Measurements from ENCODE around the gene CTSZ. TPM values are rescaled to one million over a fixed set of nuclear protein-coding genes. Genes with fewer than 3 reads are reported as not detected.

CTSZ gene
- total RNA-seq, 4 donors from 2014 or later = 25.2 to 58.7 (median 51.9) TPM

DNA sequence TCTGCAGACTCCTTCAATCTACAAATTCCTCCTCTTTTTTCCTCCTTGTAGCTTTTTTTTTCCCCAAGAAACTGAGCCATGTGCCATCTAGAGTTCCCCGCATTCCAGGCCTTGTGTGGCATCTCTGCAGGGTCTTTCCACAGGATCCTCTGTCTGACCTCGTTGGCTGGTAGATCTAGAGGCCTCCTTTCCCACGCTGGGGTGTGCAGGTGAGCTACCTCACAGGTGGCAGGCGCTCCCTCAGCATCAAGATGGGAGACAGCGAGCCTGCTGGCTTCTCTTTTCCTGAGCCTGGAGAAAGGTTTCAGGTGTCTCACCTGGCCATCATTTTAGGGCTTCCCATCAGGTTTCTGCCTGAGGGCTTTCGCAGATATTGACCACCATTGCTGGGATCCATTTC lies 35.6 kb downstream of the CTSZ start:
- TF ChIP-seq POLR2A (IDR thresholded peaks at IDR 0.05) = no peak
- TF ChIP-seq, protein P1, sequence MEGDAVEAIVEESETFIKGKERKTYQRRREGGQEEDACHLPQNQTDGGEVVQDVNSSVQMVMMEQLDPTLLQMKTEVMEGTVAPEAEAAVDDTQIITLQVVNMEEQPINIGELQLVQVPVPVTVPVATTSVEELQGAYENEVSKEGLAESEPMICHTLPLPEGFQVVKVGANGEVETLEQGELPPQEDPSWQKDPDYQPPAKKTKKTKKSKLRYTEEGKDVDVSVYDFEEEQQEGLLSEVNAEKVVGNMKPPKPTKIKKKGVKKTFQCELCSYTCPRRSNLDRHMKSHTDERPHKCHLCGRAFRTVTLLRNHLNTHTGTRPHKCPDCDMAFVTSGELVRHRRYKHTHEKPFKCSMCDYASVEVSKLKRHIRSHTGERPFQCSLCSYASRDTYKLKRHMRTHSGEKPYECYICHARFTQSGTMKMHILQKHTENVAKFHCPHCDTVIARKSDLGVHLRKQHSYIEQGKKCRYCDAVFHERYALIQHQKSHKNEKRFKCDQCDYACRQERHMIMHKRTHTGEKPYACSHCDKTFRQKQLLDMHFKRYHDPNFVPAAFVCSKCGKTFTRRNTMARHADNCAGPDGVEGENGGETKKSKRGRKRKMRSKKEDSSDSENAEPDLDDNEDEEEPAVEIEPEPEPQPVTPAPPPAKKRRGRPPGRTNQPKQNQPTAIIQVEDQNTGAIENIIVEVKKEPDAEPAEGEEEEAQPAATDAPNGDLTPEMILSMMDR (IDR thresholded peaks at IDR 0.05 in 4 of 5, conservative IDR thresholded peaks at IDR 0.05 in 1 of 5) = no peak
- no peak overlapping the region for H3K27ac ChIP-seq
- DNase-seq (no peak), ATAC-seq (no peak)
- intact Hi-C loops (cut with DNase I; ENCODE audit: low total_unique reads) = no loop called here
- in situ Hi-C loops (cut with MboI; ENCODE audit: low sequenced_read_pairs in 4 of 4) = no loop called here
- no peaks in the 10 kb centered on the region for H3K36me3 ChIP-seq
- no peaks in the 10 kb centered on the region for H3K4me1 ChIP-seq
- no peak overlapping the region for H3K4me3 ChIP-seq
- H3K27me3 ChIP-seq = no peaks in the 10 kb centered on the region
- peaks cover 0 to 10% (median 0%) of the 10 kb centered on the region in 3 donors for H3K9me3 ChIP-seq

DNA sequence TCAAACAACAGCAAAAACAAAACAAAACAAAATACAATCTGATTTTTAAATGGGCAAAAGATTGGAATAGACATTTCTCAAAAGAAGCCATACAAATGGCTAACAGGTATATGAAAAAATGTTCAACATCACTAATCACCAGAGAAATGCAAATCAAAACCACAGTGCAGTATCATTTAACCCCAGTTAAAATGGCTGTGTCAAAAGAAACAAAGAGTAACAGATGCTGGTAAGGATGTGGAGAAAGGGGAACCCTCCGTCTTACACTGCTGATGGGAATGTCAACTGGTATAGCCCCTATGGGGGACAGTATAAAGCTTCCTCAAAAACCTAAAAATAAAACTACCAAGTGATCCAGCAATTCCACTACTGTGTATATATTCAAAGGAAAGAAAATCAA lies 36.9 kb downstream of the CTSZ start:
- intact Hi-C loops (cut with DNase I; ENCODE audit: low total_unique reads) = no loop called here
- Histone ChIP-seq H3K36me3 (no peaks in the 10 kb centered on the region), H3K4me1 (no peaks in the 10 kb centered on the region), H3K27ac (no peak overlapping the region), H3K9me3 (peaks cover 0 to 10% (median 0%) of the 10 kb centered on the region in 3 donors), H3K27me3 (no peaks in the 10 kb centered on the region), H3K4me3 (no peak overlapping the region)
- DNase-seq (no peak), ATAC-seq (no peak)
- in situ Hi-C loops (cut with MboI; ENCODE audit: low sequenced_read_pairs in 4 of 4) = no loop called here
- TF ChIP-seq, protein P1 (IDR thresholded peaks at IDR 0.05 in 4 of 5, conservative IDR thresholded peaks at IDR 0.05 in 1 of 5) = no peak

DNA sequence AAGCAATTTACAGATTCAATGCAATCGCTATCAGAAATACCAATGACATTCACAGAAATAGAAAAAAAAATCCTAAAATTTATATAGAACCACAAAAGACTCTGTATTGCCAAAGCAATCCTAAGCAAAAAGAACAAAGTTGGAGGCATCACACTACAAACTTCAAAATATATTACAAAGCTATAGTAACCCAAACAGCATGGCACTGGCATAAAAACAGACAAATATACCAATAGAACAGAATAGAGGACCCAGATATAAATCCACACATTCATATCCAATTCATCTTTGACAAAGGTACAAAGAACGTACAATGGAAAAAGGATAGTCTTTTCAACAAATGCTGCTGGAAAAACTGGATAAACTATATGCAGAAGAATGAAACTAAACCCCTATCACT lies 37.6 kb downstream of the CTSZ start:
- H3K27ac ChIP-seq = no peak overlapping the region
- intact Hi-C loops (cut with DNase I; ENCODE audit: low total_unique reads) (no loop called here), in situ Hi-C loops (cut with MboI; ENCODE audit: low sequenced_read_pairs in 4 of 4) (no loop called here)
- no peak overlapping the region for H3K4me3 ChIP-seq
- H3K9me3 ChIP-seq = peaks cover 0 to 10% (median 0%) of the 10 kb centered on the region in 3 donors
- no peaks in the 10 kb centered on the region for H3K27me3 ChIP-seq
- no peaks in the 10 kb centered on the region for H3K4me1 ChIP-seq
- DNase-seq (no peak), ATAC-seq (no peak)
- H3K36me3 ChIP-seq = no peaks in the 10 kb centered on the region
- TF ChIP-seq, protein P1 (IDR thresholded peaks at IDR 0.05 in 4 of 5, conservative IDR thresholded peaks at IDR 0.05 in 1 of 5) = no peak
- TF ChIP-seq POLR2A (IDR thresholded peaks at IDR 0.05) = no peak

DNA sequence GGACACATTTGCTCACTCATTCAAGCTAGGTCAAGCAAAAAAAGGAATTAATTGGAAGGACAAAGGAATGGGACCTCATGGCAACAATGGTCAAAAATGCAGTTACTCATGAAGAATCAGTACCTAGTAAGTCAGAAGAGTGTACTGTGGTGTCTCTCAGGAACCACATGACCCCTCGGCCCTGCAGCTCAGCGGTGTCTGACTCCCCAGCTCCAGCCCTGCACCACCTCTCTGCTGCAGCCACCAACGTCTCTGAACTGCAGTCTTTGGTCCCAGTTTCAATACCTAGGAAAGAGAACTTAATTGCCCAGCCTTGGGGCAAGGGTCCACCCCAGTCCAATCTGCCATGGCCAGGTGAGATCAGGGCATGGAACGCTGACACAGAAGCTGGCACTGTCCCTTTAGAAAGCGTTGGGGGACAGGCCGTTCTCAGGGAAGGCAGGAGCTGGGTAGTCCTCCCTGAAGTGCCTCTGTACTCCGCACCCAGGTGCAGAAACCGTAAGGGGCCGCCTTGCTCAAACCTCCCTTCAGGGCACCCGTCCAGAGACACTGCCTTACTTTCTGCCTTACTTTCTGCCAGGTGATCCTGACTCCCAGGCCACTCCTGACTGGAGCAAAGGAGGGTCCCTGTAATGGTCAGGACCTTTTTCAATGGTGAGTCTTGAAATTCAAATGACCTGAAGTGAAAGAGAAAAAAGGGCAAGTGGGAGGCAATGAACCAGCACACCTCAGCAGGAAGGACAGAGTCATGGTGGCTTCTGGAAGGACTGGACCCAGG lies 39.2 kb downstream of the CTSZ start:
- no peak overlapping the region for H3K4me3 ChIP-seq
- intact Hi-C loops (cut with DNase I; ENCODE audit: low total_unique reads) (no loop called here), in situ Hi-C loops (cut with MboI; ENCODE audit: low sequenced_read_pairs in 4 of 4) (no loop called here)
- no peak for ATAC-seq
- peaks cover 0 to 10% (median 0%) of the 10 kb centered on the region in 3 donors for H3K9me3 ChIP-seq
- no peaks in the 10 kb centered on the region for H3K27me3 ChIP-seq
- H3K4me1 ChIP-seq = no peaks in the 10 kb centered on the region
- H3K36me3 ChIP-seq = no peaks in the 10 kb centered on the region
- no peak for TF ChIP-seq POLR2A (IDR thresholded peaks at IDR 0.05)
- TF ChIP-seq, protein P1 (IDR thresholded peaks at IDR 0.05 in 4 of 5, conservative IDR thresholded peaks at IDR 0.05 in 1 of 5) = no peak
- no peak overlapping the region for H3K27ac ChIP-seq
- DNase-seq = no peak

Data from gastrocnemius medialis (tissue), 4 donors.